ENCODE measurements around the gene DHRS3. TPM values are rescaled to one million over a fixed set of nuclear protein-coding genes. Genes with fewer than 3 reads are reported as not detected.

Gene DHRS3
- total RNA-seq, 2 donors from 2014 or later, result 107 to 144 TPM

DNA sequence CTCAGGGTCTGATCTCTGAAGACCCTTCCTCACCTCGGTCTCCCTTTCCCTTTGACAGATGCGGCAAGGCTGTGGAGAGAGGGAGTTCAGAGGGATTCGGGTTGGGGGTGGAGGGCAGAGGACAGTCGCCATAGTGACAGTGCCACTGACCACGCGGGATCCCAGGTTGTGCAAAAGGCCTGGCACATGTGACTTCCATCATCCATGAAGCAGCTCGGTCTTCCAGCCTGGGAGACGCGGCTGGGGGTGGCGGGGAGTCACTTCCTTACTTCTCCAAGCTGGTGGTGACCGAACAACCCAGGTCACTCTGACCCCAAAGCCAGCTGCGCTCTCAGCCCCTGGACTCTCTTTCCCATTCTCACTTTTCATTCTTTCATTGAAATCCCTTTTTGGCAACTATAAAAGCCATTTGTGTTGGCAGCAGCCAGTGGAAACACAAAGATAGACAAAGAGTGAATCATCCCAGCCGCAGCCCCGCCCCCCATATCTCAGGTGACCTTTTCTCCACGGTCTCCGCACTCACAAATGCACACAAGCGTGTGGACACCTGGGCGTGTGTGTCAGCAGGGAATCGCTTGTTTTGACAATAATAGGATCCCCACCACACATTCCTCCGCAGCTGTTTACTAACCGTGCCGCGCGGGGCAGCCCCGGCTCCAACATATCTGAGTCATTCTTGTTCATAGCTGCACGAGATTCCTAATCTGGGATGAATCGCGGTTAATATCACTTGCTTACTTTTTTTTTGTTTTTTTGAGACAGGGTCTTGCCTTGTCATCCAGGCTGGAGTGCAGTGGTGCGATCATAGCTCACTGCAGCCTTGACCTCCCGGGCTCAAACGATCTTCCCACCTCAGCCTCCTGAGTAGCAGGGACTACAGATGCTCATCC is 68.3 kb downstream of the DHRS3 start:
- intact Hi-C loops (cut with DNase I), result loop anchor here (5.0 kb wide), 2 partner anchors 43 to 48 kb away; no protein-coding TSS in a partner anchor
- DNase-seq (ENCODE audit: low spot score), result peak; percentile 95

DNA sequence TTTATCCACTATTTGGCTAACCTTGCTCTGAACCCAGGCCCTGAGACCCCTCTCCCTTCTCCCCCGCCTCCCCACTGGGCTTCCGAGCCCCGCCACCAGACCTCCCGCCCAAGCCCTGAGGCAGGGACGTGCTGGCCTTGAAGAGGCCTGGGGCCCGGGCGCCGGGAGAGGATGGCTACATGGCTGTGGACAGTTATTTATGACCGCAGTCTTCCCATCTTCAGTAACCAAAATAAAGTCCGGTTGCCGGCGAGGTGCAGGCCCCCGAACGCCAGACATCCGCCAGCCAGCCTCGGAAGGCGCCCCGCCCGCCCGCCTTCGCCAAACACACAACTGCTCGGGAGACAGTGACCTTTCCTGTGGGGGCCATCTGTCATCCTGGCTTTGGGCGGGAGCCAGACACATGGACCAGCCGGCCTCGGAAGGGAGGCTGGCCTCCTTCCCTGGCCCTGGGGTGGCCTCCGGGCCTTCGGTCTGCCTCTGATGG is 69.0 kb downstream of the DHRS3 start:
- intact Hi-C loops (cut with DNase I), result no loop called here
- peak; percentile 94 for DNase-seq (ENCODE audit: low spot score)

- intact Hi-C loops (cut with DNase I), result no loop called here
- DNase-seq (ENCODE audit: low spot score), result peak; percentile 75
Observed at GRCh38 chr1:12548279-12548972, 69.6 kb downstream of the DHRS3 start.

- DNase-seq (ENCODE audit: low spot score), result peak; percentile 76
- intact Hi-C loops (cut with DNase I), result no loop called here
Observed at GRCh38 chr1:12547586-12548225, 70.3 kb downstream of the DHRS3 start.

DNA sequence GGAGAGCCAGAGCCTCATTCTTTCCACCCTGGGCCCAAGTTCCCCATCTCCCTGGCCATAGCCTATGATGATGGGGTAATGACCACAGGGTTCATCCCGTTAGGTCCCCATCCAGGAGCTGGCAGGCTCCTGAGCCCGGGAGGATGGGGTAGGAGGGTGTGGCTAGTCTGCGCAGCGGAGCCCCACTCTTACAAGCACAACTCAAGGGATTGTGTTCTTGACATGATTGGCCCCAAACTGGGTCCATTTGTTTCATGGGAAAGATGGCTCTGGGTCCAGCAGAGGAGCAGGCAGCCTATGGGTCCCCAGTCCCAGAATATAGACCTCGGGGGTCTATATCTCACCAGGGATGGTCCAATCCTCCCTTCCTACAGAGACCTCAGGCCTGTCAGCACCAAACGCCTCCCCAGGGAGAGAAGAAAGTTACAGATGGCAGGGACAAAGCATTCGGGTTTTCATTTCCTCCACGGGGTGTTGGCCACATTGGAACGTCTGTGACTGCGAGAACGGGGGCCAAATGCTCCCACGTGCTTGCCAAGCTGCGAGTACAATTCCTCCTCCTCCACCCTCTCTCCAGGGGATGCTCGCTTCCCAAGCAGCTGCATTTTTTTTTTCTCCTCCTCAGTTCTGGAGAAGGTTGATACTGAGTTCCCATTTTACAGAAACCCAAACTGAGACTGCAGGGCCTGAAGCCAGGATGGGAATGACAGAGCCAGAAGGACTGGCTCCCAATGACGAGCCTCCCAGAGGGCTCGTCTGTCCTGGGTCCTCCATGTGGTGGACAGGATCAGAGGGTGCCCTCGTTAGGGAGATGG is 71.0 kb downstream of the DHRS3 start:
- DNase-seq (ENCODE audit: low spot score), result peak; percentile 94
- intact Hi-C loops (cut with DNase I), result no loop called here

DNA sequence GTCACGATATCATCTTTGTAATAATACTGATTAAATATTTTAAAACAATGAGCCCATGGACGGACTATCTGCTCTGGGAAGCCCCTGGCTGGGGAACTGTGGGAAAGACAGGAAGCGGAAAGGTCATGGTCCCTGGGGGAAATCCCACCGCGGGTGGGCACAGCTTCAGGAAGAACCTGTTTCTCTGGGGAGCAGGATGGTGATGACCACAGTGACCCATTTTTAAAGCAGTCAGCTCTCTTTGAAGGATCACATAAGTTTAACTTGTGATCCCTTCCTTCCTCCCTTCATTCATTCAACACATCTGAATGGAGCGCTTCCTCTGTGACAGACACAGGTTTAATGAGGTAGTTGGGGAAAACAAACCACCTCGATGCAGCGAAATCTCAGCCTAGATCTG is 73.0 kb downstream of the DHRS3 start:
- intact Hi-C loops (cut with DNase I), result loop anchor here in 1 of 2 donors (5.0 kb wide), 1 partner anchor 72 kb away; the partner anchor contains the start of gene DHRS3
- peak; percentile 65 for DNase-seq (ENCODE audit: low spot score)

DNA sequence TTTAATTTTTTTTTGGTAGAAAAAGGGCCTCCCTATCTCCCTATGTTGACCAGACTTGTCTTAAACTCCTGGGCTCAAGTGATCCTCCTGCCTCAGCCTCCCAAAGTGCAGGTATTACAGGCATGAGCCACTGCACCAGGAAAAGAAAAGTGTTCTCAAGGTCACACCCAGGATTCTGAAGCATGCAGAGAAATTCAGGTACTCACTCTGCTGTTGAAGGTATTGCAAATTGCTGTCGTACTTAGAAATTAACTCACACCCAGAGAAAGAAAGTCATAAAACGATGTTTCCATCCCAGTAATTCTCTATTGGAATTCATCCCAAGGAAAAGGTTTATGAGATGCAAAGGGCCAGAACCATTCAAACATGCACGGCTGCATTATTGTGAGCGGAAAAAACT is 73.7 kb downstream of the DHRS3 start:
- DNase-seq (ENCODE audit: low spot score), result peak; percentile 26
- intact Hi-C loops (cut with DNase I), result loop anchor here in 1 of 2 donors (5.0 kb wide), 1 partner anchor 73 kb away; the partner anchor contains the start of gene DHRS3

- intact Hi-C loops (cut with DNase I), result loop anchor here in 1 of 2 donors (5.0 kb wide), 1 partner anchor 74 kb away; the partner anchor contains the start of gene DHRS3
- DNase-seq (ENCODE audit: low spot score), result no peak
Observed at GRCh38 chr1:12543740-12544154, 74.3 kb downstream of the DHRS3 start.

GRCh38 chr1:12542616-12543592 is 75.1 kb downstream of the DHRS3 start:
- intact Hi-C loops (cut with DNase I), result loop anchor here in 1 of 2 donors (5.0 kb wide), 1 partner anchor 74 kb away; the partner anchor contains the start of gene DHRS3
- DNase-seq (ENCODE audit: low spot score), result no peak

DNA sequence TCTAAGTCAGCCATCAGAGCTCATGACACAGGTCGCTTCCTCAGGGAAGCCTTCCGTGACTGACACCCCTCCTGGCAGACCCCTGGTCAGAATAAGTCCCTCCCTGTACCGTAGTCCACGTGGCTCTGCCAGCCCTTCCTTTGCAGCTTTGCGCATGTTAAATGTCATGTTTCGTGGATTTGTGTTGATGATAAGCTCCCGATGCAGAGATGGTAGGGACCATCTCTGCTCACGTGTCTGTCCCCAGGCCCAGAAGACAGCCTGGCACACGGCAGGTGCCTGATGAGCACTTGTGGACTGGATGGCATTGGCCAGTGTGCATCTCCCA is 75.9 kb downstream of the DHRS3 start:
- peak; percentile 72 for DNase-seq (ENCODE audit: low spot score)
- intact Hi-C loops (cut with DNase I), result loop anchor here in 1 of 2 donors (5.0 kb wide), 1 partner anchor 75 kb away; the partner anchor contains the start of gene DHRS3

DNA sequence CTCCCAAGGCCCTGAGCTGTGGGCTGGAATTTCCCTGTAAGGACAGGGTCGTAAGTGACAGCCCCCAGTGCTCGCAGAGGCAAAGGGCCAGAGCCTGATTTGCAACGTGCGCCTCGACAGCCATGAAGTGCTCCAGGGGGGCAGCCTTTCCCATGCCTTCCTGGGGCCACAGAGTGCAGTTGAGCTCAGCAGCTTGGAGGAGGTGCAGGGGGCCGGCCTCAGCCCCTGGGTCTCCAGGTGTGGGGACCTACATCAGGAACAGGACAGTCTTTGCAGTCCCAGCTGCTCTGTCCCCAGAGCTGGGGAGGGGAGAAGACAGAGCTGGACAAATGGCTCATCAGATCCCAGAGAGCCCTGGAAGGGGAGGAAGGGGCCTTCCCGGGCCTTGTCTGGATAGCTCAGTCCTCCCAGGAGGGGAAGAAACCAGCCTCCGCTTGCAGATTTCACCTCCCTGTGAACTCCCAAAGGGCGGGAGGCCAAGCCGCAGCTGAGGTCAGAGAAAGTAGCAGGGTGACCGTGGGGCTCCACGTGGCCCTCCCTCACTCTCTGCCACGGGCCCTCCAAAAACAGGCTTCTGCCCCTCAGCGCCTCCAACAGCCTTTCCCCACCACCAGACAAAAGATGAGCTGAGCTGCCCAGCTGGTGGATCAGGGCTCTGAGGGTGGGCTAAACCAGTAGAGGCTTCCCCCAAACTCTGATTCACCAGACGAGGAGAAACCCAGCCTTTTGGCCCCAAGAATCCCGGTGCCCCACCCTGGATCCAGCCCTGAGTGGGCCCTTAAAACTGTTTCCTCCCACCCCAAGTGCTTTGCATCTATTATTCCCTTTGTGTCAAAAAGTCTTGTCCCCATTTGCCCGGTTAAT is 76.5 kb downstream of the DHRS3 start:
- DNase-seq (ENCODE audit: low spot score), result peak; percentile 90
- intact Hi-C loops (cut with DNase I), result loop anchor here in 1 of 2 donors (5.0 kb wide), 1 partner anchor 76 kb away; the partner anchor contains the start of gene DHRS3

GRCh38 chr1:12540580-12541273 is 77.3 kb downstream of the DHRS3 start:
- intact Hi-C loops (cut with DNase I), result loop anchor here in 1 of 2 donors (5.0 kb wide), 1 partner anchor 77 kb away; the partner anchor contains the start of gene DHRS3
- DNase-seq (ENCODE audit: low spot score), result no peak

DNA sequence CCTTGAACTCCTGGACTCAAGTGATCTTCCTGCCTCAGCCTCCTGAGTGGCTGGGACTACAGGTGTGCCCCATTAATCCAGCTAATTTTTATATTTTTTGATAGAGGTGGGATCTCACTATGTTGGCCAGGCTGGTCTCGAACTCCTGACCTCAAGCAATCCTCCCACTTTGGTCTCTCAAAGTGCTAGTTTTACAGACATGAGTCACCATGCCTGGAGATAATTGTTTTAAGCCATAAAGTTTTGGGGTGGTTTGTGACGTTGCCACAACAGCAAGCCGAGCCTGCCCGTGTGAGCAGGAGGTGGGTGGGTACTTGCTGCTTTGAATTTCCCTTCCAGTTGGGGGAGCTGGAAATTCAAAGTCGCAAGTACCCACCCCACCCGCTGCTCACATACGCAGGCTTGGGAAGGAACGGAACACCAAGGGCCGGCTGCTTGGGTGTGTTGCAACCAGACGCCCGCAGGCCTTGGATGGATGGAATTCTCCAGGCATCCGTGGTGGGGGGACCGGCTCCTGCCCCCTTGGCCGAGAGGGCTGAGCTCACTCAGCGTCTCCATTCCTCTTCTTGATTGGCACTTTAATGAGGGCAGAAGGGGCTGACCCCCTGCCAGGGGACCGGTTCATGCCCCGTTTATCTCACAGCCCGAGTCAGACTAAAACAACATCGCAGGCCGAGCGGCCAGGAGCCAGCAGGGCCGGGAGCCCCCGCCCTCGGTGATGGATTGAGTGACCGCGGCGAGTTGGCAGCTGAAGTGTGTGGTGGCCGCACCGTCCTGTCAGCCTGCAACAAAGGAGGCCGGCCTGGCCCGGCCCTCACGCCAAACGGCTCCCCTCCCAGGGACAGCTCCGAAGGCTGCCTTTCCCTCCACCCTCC is 78.1 kb downstream of the DHRS3 start:
- DNase-seq (ENCODE audit: low spot score), result peak; percentile 97
- intact Hi-C loops (cut with DNase I), result loop anchor here in 1 of 2 donors (2.0 to 5.0 kb wide), 2 partner anchors 45 to 77 kb away; partner anchors contain the start of gene DHRS3

DNA sequence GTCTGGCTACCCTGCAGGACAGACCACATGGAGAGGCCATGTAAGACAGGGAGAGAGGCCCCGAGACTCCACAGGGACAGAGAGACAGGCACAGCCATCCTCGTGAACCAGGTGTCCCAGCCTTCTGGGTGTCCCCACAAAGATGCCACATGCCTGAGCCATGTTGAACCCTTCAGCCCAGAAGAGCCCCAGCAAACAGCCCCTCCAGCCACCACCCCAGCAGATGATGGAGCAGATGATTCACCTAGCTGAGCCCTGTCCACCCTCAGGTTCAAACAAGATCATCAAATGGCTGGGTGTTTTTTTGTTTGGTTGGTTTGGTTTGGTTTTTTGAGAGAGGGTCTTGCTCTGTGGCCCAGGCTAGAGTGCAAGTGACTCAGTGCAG is 78.7 kb downstream of the DHRS3 start:
- peak; percentile 41 for DNase-seq (ENCODE audit: low spot score)

DNA sequence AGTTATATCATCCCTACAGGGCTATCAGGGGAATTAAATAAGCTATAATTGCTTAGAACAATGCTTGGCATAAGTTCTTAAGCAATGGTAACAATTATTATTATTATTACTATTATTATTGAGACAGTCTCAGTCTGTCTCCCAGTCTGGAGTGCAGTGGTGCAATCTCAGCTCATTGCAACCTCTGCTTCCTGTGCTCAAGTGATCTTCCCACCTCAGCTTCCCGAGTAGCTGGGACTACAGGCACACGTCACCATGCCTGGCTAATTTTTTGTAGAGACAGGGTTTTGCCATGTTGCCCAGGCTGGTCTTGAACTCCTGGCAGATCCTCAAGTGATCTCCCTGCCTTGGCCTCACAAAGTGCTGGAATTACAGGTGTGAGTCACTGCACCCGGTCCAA is 79.5 kb downstream of the DHRS3 start:
- intact Hi-C loops (cut with DNase I), result loop anchor here in 1 of 2 donors (2.0 kb wide), 1 partner anchor 44 kb away; no protein-coding TSS in a partner anchor
- DNase-seq (ENCODE audit: low spot score), result peak; percentile 44

More for the DNA sequence above, 78.7 kb downstream of the DHRS3 start:
- intact Hi-C loops (cut with DNase I), result loop anchor here in 1 of 2 donors (2.0 kb wide), 1 partner anchor 45 kb away; no protein-coding TSS in a partner anchor
